GM19351 (cell line): ENCODE data around the gene MKS1.

Experiments
- ATAC-seq: cut with Tn5 transposase; IDR thresholded peaks from one replicate; pipeline ENCODE4 v1.9.1; 2021; ENCODE audit warnings: mild to moderate bottlenecking, moderate library complexity; ENCODE audit not compliant: unreplicated experiment

The MKS1 gene

GRCh38 chr17:58219007-58219788 lies at the start of gene MKS1:
Gene MKS1, minus strand, starts transcription at chr17:58219255. Its CDS starts 25 bp downstream, at chr17:58219230.
- peak; percentile 93 for ATAC-seq

GRCh38 chr17:58268326-58268725 lies 49.3 kb upstream of the MKS1 start:
- no peak for ATAC-seq

- ATAC-seq = no peak
Measured at GRCh38 chr17:58267347-58268324, 48.6 kb upstream of the MKS1 start.

- no peak for ATAC-seq
Measured at GRCh38 chr17:58265902-58266875, 47.1 kb upstream of the MKS1 start.

GRCh38 chr17:58265271-58265670 lies 46.2 kb upstream of the MKS1 start:
- no peak for ATAC-seq

- no peak for ATAC-seq
Measured at GRCh38 chr17:58264407-58265103, 45.5 kb upstream of the MKS1 start.

GRCh38 chr17:58263773-58264172 lies 44.7 kb upstream of the MKS1 start:
- ATAC-seq = no peak

- ATAC-seq = no peak
Measured at GRCh38 chr17:58262149-58262548, 43.1 kb upstream of the MKS1 start.

GRCh38 chr17:58254803-58255202 lies 35.7 kb upstream of the MKS1 start:
- no peak for ATAC-seq

GRCh38 chr17:58253082-58253481 lies 34.0 kb upstream of the MKS1 start:
- ATAC-seq = no peak

- ATAC-seq = no peak
Measured at GRCh38 chr17:58252141-58252540, 33.1 kb upstream of the MKS1 start.

GRCh38 chr17:58250344-58251011 lies 31.4 kb upstream of the MKS1 start:
- ATAC-seq = no peak

- peak; percentile 73 for ATAC-seq
Measured at GRCh38 chr17:58249270-58250133, 30.4 kb upstream of the MKS1 start.

GRCh38 chr17:58248955-58249269 lies 29.9 kb upstream of the MKS1 start:
- no peak for ATAC-seq

GRCh38 chr17:58247511-58248363 lies 28.7 kb upstream of the MKS1 start:
- ATAC-seq = no peak

- no peak for ATAC-seq
Measured at GRCh38 chr17:58246781-58247180, 27.7 kb upstream of the MKS1 start.

- no peak for ATAC-seq
Measured at GRCh38 chr17:58246104-58246740, 27.2 kb upstream of the MKS1 start.
